HG02642 (cell line): Measurements from ENCODE around the gene CCDC137.
A peak's percentile ranks its signal among the peaks of the same experiment; 100 is the strongest.
"Not testable (repeated sequence)": the region's sequence is repeated elsewhere in the genome, so short reads cannot be mapped to it uniquely, and the experiment has no call there.

Source experiments
- ATAC-seq: cut with Tn5 transposase; IDR thresholded peaks from one replicate; pipeline ENCODE4 v1.9.1; 2021; ENCODE audit warnings: mild to moderate bottlenecking; ENCODE audit not compliant: unreplicated experiment, poor library complexity

Gene CCDC137

GRCh38 chr17:81666342-81667191 is at the start of gene CCDC137, which contains the start of gene OXLD1:
CCDC137 (plus strand) TSS chr17:81666737; CDS start chr17:81666767, 30 bp downstream.
OXLD1 (minus strand) TSS chr17:81666605; CDS start chr17:81666577, 28 bp downstream.
- peak; percentile 87 for ATAC-seq

GRCh38 chr17:81616877-81617276 is 49.7 kb upstream of the CCDC137 start:
- ATAC-seq: no peak

- not testable (repeated sequence) for ATAC-seq
Measured at GRCh38 chr17:81618307-81618706, 48.2 kb upstream of the CCDC137 start.

- ATAC-seq: no peak
Measured at GRCh38 chr17:81621494-81622130, 44.9 kb upstream of the CCDC137 start.

- no peak for ATAC-seq
Measured at GRCh38 chr17:81630274-81630673, 36.3 kb upstream of the CCDC137 start.

GRCh38 chr17:81631482-81631881 is 35.1 kb upstream of the CCDC137 start:
- no peak for ATAC-seq

- ATAC-seq: no peak
Measured at GRCh38 chr17:81635431-81635830, 31.1 kb upstream of the CCDC137 start.

- ATAC-seq: peak; percentile 5
Measured at GRCh38 chr17:81635973-81636504, 30.5 kb upstream of the CCDC137 start.

GRCh38 chr17:81636505-81637288 is 29.8 kb upstream of the CCDC137 start, which contains the start of the genes NPLOC4 and TSPAN10:
NPLOC4 (minus strand) TSS chr17:81637112; CDS start chr17:81636930, 182 bp downstream.
TSPAN10 (plus strand) TSS chr17:81637196; CDS start chr17:81642413, 5,217 bp downstream.
- ATAC-seq: peak; percentile 92

GRCh38 chr17:81638683-81639082 is 27.9 kb upstream of the CCDC137 start:
- ATAC-seq: no peak

- ATAC-seq: no peak
Measured at GRCh38 chr17:81640011-81640410, 26.5 kb upstream of the CCDC137 start.

- ATAC-seq: no peak
Measured at GRCh38 chr17:81641825-81642489, 24.6 kb upstream of the CCDC137 start.

- ATAC-seq: no peak
Measured at GRCh38 chr17:81644496-81644895, 22.0 kb upstream of the CCDC137 start.

- no peak for ATAC-seq
Measured at GRCh38 chr17:81644976-81645952, 21.3 kb upstream of the CCDC137 start.

GRCh38 chr17:81646869-81647600 is 19.5 kb upstream of the CCDC137 start:
- ATAC-seq: no peak

- no peak for ATAC-seq
Measured at GRCh38 chr17:81647640-81648012, 18.9 kb upstream of the CCDC137 start.

GRCh38 chr17:81648013-81648706 is 18.4 kb upstream of the CCDC137 start:
- no peak for ATAC-seq
